Upper lobe of left lung (tissue), 6 donors: ENCODE results near the gene GAS2. TPM values are rescaled to one million over a fixed set of nuclear protein-coding genes. Genes with fewer than 3 reads are reported as not detected.
A peak's percentile ranks its signal among the peaks of the same experiment; 100 is the strongest.

ENCODE experiments used
- ATAC-seq, 2 donors: fragments of 200-7000 bp; cut with Tn5 transposase; one replicate each; pipeline ENCODE4 v1.9.1; 2022; ENCODE audit warnings: mild to moderate bottlenecking in 2 of 2, moderate library complexity in 2 of 2; ENCODE audit not compliant: low FRiP score in 2 of 2
- DNase-seq, 2 donors: peaks; one replicate each; pipeline ENCODE4 v3.0.0-alpha.2; 2019 to 2020
- H3K27ac ChIP-seq, 4 donors: fragments of 200-600 bp; sonication (generic); one replicate each; pipeline ENCODE4 v1.5.1; 2016 to 2019
- H3K27me3 ChIP-seq, 4 donors: fragments of 200-600 bp; sonication (generic); one replicate each; pipeline ENCODE4 v1.5.1; 2017 to 2019
- H3K36me3 ChIP-seq, 4 donors: fragments of 200-600 bp; sonication (generic); one replicate each; pipeline ENCODE4 v1.5.1; 2016 to 2019
- H3K4me1 ChIP-seq, 4 donors: fragments of 200-600 bp; sonication (generic); one replicate each; pipeline ENCODE4 v1.5.1; 2018 to 2019
- H3K4me3 ChIP-seq, 4 donors: fragments of 200-600 bp; sonication (generic); one replicate each; pipeline ENCODE4 v1.5.1; 2017 to 2019; ENCODE audit warnings: mild to moderate bottlenecking in 2 of 4, moderate library complexity in 1 of 4
- H3K9me3 ChIP-seq, 4 donors: fragments of 200-600 bp; sonication (generic); one replicate each; pipeline ENCODE4 v1.5.1; 2018 to 2019
- EP300 ChIP-seq, 4 donors: sonication (generic); formaldehyde crosslinking; IDR thresholded peaks; one replicate each; pipeline ENCODE4 v1.5.1; 2017; ENCODE audit warnings: antibody characterized with exemption in 4 of 4, control low read depth in 2 of 4
- POLR2A ChIP-seq, 4 donors: fragments of 450-650 bp; IDR thresholded peaks; one replicate each; pipeline ENCODE4 v1.5.1; 2016 to 2017; ENCODE audit warnings: antibody characterized with exemption in 4 of 4, mild to moderate bottlenecking in 2 of 4
- POLR2AphosphoS5 ChIP-seq, 2 donors: sonication (generic); formaldehyde crosslinking; IDR thresholded peaks; one replicate each; pipeline ENCODE4 v1.5.1; 2017; ENCODE audit warnings: antibody characterized with exemption in 2 of 2
- WGBS, 2 donors: methylation state at CpG; one replicate each; pipeline ENCODE4 v1.1.5; 2017 to 2018; 5-methylcytosine and 5-hydroxymethylcytosine counted together
- total RNA-seq, 6 donors: library from RNA; depleted of rRNA in 4 of 6; stranded (reverse); fragments of >200 nt in 4 of 6; gene quantifications; one replicate each; pipeline versions ENCODE4 v1.1.0 to v1.2.1, GENCODE V29; 2016 to 2021
- TF ChIP-seq, protein P1 (sequence below), 6 experiments: fragments of 450-650 bp in 4 of 6; fragments of 200-600 bp in 2 of 6; sonication (generic) in 2 of 6; IDR thresholded peaks; one replicate each; pipeline ENCODE4 v1.5.1; 2016 to 2019; ENCODE audit warnings: antibody characterized with exemption in 6 of 6
- donor health status: DM: no; HTN: no; CAD: no; lungs with moderate emphysema.
- donor health status: DM: no; HTN: yes; CAD: no; lungs with severe emphysema.

The GAS2 gene
- total RNA-seq: 1 to 10 TPM in 5 of 6 donors, not detected in 1; 1.5 to 6.3 (median 2.1) TPM

DNA sequence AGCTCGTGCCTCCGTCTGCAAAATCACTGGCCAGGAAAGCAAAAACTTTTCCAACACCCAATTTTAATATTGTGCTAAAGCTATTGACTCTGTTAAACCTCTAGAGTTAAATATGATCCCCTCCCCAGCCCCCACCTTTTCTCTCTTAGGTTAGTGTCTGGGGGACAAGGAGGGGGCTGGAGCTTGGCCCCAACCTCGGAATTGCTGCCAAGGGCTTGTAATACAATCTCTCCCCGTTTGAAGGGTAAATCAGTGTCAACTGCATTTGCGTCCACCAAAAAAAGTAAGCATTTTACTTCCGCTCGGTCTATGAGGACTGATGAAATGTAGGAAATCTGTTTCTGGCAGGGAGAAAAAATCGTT is at the start of gene GAS2:
TSS of gene GAS2 (plus strand) at position 287 of the 363 bp plus-strand sequence. CDS start 8,259 bp downstream, outside the sequence.
- Histone ChIP-seq H3K4me3 (peak within 1 kb of the TSS; percentile 9 to 43 (median 35)), H3K27ac (no peak within 1 kb of the TSS), H3K9me3 (no peaks in the 10 kb centered on the region), H3K27me3 (peaks cover 0 to 11% (median 5%) of the 10 kb centered on the region in 4 donors), H3K4me1 (peaks cover 11 to 14% (median 12%) of the 10 kb centered on the region in 4 donors), H3K36me3 (no peaks in the 10 kb centered on the region)
- TF ChIP-seq POLR2A (IDR thresholded peaks at IDR 0.05) (no peak), EP300 (IDR thresholded peaks at IDR 0.05) (no peak), POLR2AphosphoS5 (IDR thresholded peaks at IDR 0.05) (no peak)
- TF ChIP-seq, protein P1, sequence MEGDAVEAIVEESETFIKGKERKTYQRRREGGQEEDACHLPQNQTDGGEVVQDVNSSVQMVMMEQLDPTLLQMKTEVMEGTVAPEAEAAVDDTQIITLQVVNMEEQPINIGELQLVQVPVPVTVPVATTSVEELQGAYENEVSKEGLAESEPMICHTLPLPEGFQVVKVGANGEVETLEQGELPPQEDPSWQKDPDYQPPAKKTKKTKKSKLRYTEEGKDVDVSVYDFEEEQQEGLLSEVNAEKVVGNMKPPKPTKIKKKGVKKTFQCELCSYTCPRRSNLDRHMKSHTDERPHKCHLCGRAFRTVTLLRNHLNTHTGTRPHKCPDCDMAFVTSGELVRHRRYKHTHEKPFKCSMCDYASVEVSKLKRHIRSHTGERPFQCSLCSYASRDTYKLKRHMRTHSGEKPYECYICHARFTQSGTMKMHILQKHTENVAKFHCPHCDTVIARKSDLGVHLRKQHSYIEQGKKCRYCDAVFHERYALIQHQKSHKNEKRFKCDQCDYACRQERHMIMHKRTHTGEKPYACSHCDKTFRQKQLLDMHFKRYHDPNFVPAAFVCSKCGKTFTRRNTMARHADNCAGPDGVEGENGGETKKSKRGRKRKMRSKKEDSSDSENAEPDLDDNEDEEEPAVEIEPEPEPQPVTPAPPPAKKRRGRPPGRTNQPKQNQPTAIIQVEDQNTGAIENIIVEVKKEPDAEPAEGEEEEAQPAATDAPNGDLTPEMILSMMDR (IDR thresholded peaks at IDR 0.05): no peak
- 6 to 7% methylated on average over 8 of the region's 8 CpGs for WGBS, 2 donors
- no peak for ATAC-seq
- no peak for DNase-seq

- Histone ChIP-seq H3K27ac (no peak overlapping the region), H3K4me3 (no peak overlapping the region), H3K27me3 (no peaks in the 10 kb centered on the region), H3K4me1 (no peaks in the 10 kb centered on the region), H3K9me3 (no peaks in the 10 kb centered on the region), H3K36me3 (no peaks in the 10 kb centered on the region)
- no peak for ATAC-seq
- WGBS, 2 donors: 82 to 93% methylated on average over 4 to 5 of the region's 5 CpGs
- TF ChIP-seq, protein P1 (IDR thresholded peaks at IDR 0.05): no peak
- DNase-seq: no peak
Measured at GRCh38 chr11:22617868-22618267, 48.5 kb upstream of the GAS2 start.

- Histone ChIP-seq H3K9me3 (no peaks in the 10 kb centered on the region), H3K27ac (peak overlapping the region; percentile 87 to 91 (median 90)), H3K4me1 (peaks cover 9 to 20% (median 12%) of the 10 kb centered on the region in 4 donors), H3K4me3 (peak overlapping the region; percentile 86 to 96 (median 95)), H3K27me3 (no peaks in the 10 kb centered on the region), H3K36me3 (no peaks in the 10 kb centered on the region)
- ATAC-seq: peak; percentile 78 to 87
- DNase-seq: peak; percentile 76 to 93
- TF ChIP-seq POLR2AphosphoS5 (IDR thresholded peaks at IDR 0.05) (no peak), POLR2A (IDR thresholded peaks at IDR 0.05) (no peak), EP300 (IDR thresholded peaks at IDR 0.05) (no peak)
- TF ChIP-seq, protein P1 (IDR thresholded peaks at IDR 0.05): peak in 2 of 6 experiments; percentile 14 to 31
- WGBS, 2 donors: 9 to 21% methylated on average over 9 to 19 of the region's 31 CpGs
Measured at GRCh38 chr11:22624742-22625447, 41.5 kb upstream of the GAS2 start.

DNA sequence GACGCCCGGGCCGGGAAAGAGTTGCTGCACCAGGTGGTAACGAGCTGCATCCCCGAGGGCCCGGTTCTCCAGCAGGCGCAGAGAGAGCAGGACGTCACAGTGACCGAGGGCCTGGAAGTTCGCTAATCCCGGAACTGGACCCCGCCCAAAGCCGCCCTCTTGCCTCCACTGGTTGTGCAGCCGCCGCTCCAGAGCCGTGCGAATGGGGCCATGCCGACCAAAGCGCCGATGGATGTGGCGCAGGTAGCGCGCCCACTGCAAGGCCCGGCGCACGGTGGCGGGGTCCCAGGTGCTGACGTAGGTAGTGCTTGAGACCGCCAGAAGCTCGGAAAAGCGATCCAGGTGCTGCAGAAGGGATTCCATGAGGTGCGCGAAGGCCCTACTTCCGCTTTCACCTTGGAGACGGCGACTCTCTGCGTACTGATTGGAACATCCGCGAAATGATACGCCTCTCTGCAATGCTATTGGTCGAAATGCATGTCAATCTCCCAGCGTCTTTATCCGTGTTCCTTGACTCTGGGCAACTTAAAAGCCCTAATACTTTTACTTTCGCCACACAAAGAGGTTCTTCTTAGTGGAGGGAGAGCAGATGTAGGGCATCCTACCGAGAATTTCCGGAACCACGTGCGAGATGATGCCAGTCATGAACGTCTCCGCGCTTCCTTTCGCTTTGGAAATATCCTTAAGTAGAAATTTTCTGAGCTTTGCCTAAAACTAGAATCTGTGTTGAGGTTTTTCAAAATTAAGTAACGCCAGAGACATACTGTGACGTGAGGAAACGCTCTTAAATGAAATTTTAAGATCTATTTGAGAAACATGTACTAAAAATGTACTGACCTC is 40.7 kb upstream of the GAS2 start, which contains the start of gene FANCF:
TSS of gene FANCF (minus strand) at position 376 of the 840 bp plus-strand sequence. CDS start at position 363, 13 bp downstream.
- peak; percentile 99 for ATAC-seq
- Histone ChIP-seq H3K27me3 (no peaks in the 10 kb centered on the region), H3K36me3 (no peaks in the 10 kb centered on the region), H3K4me1 (peaks cover 9 to 20% (median 12%) of the 10 kb centered on the region in 4 donors), H3K27ac (peak within 1 kb of the TSS; percentile 87 to 91 (median 90)), H3K4me3 (peak within 1 kb of the TSS; percentile 86 to 96 (median 95)), H3K9me3 (no peaks in the 10 kb centered on the region)
- TF ChIP-seq EP300 (IDR thresholded peaks at IDR 0.05): no peak
- TF ChIP-seq, protein P1 (IDR thresholded peaks at IDR 0.05): peak in 1 of 6 experiments; percentile 2
- peak; percentile 60 to 72 for TF ChIP-seq POLR2AphosphoS5 (IDR thresholded peaks at IDR 0.05)
- TF ChIP-seq POLR2A (IDR thresholded peaks at IDR 0.05): peak in 2 of 4 donors; percentile 25 to 64
- peak; percentile 94 for DNase-seq
- 1% methylated on average over 30 to 32 of the region's 55 CpGs for WGBS, 2 donors
